GM12801 (cell line): ENCODE results near the gene MT3.

ENCODE experiments used
- CTCF ChIP-seq: IDR thresholded peaks from one replicate; pipeline ENCODE4 v1.5.1; 2011; ENCODE audit warnings: control low read depth; ENCODE audit not compliant: insufficient read length; ENCODE audit errors: extremely low read depth

Gene MT3

GRCh38 chr16:56549744-56550385 lies 39.5 kb upstream of the MT3 start:
- no peak for TF ChIP-seq CTCF

- no peak for TF ChIP-seq CTCF
These were observed 37.3 kb upstream of the MT3 start for GRCh38 chr16:56551796-56552738.

GRCh38 chr16:56554441-56554840 lies 34.9 kb upstream of the MT3 start:
- TF ChIP-seq CTCF: no peak

GRCh38 chr16:56558024-56558747 lies 31.1 kb upstream of the MT3 start:
- no peak for TF ChIP-seq CTCF

- TF ChIP-seq CTCF: no peak
These were observed 30.2 kb upstream of the MT3 start for GRCh38 chr16:56559109-56559508.

- TF ChIP-seq CTCF: no peak
These were observed 28.9 kb upstream of the MT3 start for GRCh38 chr16:56560447-56560846.

GRCh38 chr16:56561126-56561525 lies 28.2 kb upstream of the MT3 start:
- no peak for TF ChIP-seq CTCF
